ENCODE results near the gene DGAT2. TPM values are rescaled to one million over a fixed set of nuclear protein-coding genes. Genes with fewer than 3 reads are reported as not detected.
A peak's percentile ranks its signal among the peaks of the same experiment; 100 is the strongest.

DGAT2 gene
- total RNA-seq, 6 donors from 2014 or later, result 2.1 to 17.3 (median 10.4) TPM

DNA sequence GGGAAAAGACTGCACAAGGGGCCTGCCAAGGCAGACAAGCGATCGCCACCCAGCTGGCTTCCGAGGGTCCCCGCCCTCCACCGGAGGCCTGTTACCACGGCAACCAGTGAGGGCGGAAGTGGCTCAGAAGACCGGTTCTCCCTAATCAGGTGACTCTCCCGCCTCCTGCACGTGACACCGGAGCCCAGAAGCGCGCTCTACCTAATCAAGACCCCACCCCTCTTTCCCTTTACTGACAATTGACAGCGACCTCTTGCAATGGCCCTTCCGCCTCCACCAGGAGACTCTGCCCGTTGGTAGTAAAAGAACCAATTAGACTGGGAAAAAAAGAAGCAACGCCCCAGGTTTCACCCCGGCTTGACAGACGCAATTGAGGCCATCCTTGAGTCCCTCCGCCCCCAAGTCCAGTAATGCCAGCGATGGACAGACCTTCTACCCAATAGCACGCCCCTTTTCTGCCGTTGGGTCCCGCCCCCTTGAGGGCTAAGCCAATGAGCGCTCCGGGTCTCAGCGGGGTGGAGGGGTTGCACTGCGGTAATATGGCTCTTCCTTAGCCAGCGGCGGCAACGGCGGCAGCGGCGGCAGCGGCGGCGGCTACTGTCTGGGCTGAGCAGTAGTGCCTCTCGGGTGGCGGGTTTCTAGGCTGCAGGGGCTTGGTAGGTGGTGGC lies 46.2 kb downstream of the DGAT2 start, which contains the start of gene UVRAG:
UVRAG (plus strand) TSS at position 534 of the 668 bp plus-strand sequence. CDS start 198 bp downstream, outside the sequence.
- TF ChIP-seq POLR2A (IDR thresholded peaks at IDR 0.05), result peak in 3 of 4 donors; percentile 81 to 96 (median 94)
- TF ChIP-seq POLR2AphosphoS5 (IDR thresholded peaks at IDR 0.05), result peak; percentile 62 to 92
- TF ChIP-seq EP300 (IDR thresholded peaks at IDR 0.05), result no peak
- TF ChIP-seq, protein P1, sequence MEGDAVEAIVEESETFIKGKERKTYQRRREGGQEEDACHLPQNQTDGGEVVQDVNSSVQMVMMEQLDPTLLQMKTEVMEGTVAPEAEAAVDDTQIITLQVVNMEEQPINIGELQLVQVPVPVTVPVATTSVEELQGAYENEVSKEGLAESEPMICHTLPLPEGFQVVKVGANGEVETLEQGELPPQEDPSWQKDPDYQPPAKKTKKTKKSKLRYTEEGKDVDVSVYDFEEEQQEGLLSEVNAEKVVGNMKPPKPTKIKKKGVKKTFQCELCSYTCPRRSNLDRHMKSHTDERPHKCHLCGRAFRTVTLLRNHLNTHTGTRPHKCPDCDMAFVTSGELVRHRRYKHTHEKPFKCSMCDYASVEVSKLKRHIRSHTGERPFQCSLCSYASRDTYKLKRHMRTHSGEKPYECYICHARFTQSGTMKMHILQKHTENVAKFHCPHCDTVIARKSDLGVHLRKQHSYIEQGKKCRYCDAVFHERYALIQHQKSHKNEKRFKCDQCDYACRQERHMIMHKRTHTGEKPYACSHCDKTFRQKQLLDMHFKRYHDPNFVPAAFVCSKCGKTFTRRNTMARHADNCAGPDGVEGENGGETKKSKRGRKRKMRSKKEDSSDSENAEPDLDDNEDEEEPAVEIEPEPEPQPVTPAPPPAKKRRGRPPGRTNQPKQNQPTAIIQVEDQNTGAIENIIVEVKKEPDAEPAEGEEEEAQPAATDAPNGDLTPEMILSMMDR (IDR thresholded peaks at IDR 0.05), result peak in 4 of 6 experiments; percentile 20 to 69 (median 34)
- H3K4me3 ChIP-seq, result peak within 1 kb of the TSS; percentile 62 to 99 (median 82)
- WGBS, 2 donors, result 0 to 1% methylated on average over 6 to 38 of the region's 39 CpGs

DNA sequence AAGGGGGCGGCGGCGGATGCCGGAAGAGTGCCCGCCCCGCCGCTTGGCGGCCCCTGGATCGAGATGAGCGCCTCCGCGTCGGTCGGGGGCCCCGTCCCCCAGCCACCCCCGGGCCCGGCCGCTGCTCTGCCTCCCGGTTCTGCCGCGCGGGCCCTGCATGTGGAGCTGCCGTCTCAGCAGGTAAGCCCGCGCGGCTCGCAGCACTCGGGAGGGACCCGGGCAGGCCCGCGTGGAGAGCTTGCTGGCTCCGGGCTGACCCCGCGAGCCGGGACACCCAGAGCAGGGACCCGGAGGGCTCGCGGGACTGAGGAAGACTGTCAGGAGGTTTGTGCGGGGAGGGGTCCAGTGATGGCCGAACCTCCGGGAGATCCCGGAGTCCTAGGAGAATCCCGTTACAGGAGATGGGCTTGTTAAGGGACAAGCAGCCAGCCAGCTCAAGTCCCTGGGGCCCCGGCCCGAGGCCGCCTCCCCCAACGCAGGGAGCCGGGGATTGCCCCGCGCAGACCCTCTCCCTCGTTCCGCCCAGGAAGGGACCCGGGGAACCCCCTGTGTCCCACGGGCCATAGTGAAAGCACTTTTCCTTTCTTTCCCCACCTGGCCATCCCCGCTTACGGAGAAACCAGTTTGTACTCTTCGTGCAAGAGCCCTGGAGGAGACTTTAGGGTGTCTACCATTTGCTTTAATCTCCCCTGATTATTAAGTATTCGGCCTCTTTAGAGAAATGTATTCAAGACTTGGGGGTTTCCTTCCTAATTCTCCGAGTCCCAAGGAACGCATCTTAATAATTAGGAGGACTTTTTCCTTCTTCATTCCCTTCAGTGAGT lies 47.0 kb downstream of the DGAT2 start:
- ATAC-seq (ENCODE audit: low FRiP score in 2 of 2) (peak in 1 of 2 donors; percentile 53), DNase-seq (peak in 1 of 2 donors; percentile 41)
- Histone ChIP-seq H3K9me3 (no peaks in the 10 kb centered on the region), H3K36me3 (no peaks in the 10 kb centered on the region), H3K27ac (peak overlapping the region; percentile 88 to 99 (median 94)), H3K4me1 (peaks cover 20 to 49% (median 45%) of the 10 kb centered on the region in 4 donors), H3K4me3 (peak overlapping the region; percentile 62 to 99 (median 82)), H3K27me3 (no peaks in the 10 kb centered on the region)
- 0 to 1% methylated on average over 13 to 38 of the region's 60 CpGs for WGBS, 2 donors
- TF ChIP-seq, protein P1 (IDR thresholded peaks at IDR 0.05), result no peak
- TF ChIP-seq EP300 (IDR thresholded peaks at IDR 0.05) (no peak), POLR2AphosphoS5 (IDR thresholded peaks at IDR 0.05) (no peak), POLR2A (IDR thresholded peaks at IDR 0.05) (peak in 2 of 4 donors; percentile 14 to 24)

More for the DNA sequence above, 46.2 kb downstream of the DGAT2 start, which contains the start of gene UVRAG:
- Histone ChIP-seq H3K27ac (peak within 1 kb of the TSS; percentile 88 to 99 (median 94)), H3K36me3 (no peaks in the 10 kb centered on the region), H3K9me3 (no peaks in the 10 kb centered on the region), H3K27me3 (no peaks in the 10 kb centered on the region), H3K4me1 (peaks cover 20 to 46% (median 44%) of the 10 kb centered on the region in 4 donors)
- DNase-seq (peak; percentile 96 to 98), ATAC-seq (ENCODE audit: low FRiP score in 2 of 2) (peak; percentile 98 to 99)

DNA sequence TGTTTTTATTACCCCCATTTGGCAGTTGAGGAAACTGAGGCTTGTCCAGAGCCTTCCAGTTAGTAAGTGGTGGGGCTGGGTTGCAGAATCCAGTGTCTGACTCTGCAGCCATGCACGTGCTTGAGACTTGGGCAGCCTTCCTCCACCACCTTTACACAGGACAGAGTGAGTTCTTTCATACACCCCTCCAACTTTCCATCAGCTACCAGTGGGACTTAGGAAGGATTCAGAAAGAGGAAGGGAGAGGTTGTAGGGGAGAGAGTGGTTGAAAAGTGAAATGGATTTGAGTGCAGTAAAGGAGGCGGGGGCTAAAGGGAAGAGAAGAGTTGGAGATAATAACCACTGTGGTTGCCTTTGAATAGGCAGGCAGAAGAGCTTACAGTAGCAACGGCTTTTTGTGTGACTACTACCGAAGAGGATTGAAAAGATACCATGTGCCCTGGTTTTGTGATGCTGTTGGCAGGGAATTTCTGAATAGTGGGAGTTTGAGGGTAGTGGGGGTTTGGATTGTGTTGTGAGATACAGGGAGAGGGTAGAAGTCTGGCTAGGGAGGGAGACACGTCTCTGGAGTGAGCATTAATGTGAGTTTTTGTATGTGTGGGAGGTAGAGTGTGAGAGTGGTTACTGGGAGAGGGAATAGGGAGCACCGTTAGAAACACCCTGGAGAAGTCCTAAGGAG lies 48.1 kb downstream of the DGAT2 start:
- peak overlapping the region in 3 of 4 donors; percentile 62 to 99 (median 90) for H3K4me3 ChIP-seq
- no peaks in the 10 kb centered on the region for H3K27me3 ChIP-seq
- whole genome bisulfite sequencing, 2 donors, result 21 to 22% methylated on average over 6 of the region's 6 CpGs
- no peak overlapping the region for H3K27ac ChIP-seq
- no peaks in the 10 kb centered on the region for H3K36me3 ChIP-seq
- H3K9me3 ChIP-seq, result no peaks in the 10 kb centered on the region
- peaks cover 20 to 59% (median 46%) of the 10 kb centered on the region in 4 donors for H3K4me1 ChIP-seq
- DNase-seq, result no peak
- no peak for ATAC-seq (ENCODE audit: low FRiP score in 2 of 2)
- TF ChIP-seq, protein P1 (IDR thresholded peaks at IDR 0.05), result no peak
- TF ChIP-seq POLR2A (IDR thresholded peaks at IDR 0.05), result no peak

DNA sequence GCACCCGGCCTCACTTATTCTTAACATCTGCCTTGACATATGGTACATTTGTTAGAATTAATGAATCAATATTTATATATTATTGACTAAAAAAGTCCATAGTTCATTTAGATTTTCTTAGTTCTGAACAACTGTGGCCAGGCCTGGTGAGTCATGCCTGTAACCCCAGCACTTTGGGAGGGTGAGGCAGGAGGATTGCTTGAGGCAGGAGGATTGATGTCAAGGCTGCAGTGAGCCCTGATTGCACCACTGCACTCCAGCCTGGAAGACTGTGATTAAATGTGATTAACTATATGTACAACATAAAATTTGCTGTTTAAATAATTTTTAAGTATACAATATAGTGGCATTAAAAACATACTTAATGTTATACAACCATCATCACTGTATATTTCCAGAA lies 52.1 kb downstream of the DGAT2 start:
- H3K4me3 ChIP-seq, result no peak overlapping the region
- H3K9me3 ChIP-seq, result no peaks in the 10 kb centered on the region
- peak in 1 of 2 donors; percentile 38 for DNase-seq
- H3K27me3 ChIP-seq, result no peaks in the 10 kb centered on the region
- TF ChIP-seq POLR2AphosphoS5 (IDR thresholded peaks at IDR 0.05) (no peak), EP300 (IDR thresholded peaks at IDR 0.05) (no peak), POLR2A (IDR thresholded peaks at IDR 0.05) (no peak)
- TF ChIP-seq, protein P1 (IDR thresholded peaks at IDR 0.05), result no peak
- ATAC-seq (ENCODE audit: low FRiP score in 2 of 2), result no peak
- no peaks in the 10 kb centered on the region for H3K36me3 ChIP-seq
- WGBS, 2 donors, result 100% methylated on average over 1 of the region's 1 CpG
- H3K4me1 ChIP-seq, result peaks cover 42 to 83% (median 62%) of the 10 kb centered on the region in 4 donors
- no peak overlapping the region for H3K27ac ChIP-seq

All from upper lobe of left lung (tissue), 6 donors.